ENCODE data around the gene BST1. TPM values are rescaled to one million over a fixed set of nuclear protein-coding genes. Genes with fewer than 3 reads are reported as not detected.

Gene BST1
- total and polyA plus RNA-seq, 2 of the 8 experiments (the other 6 are each of a cell fraction or from before 2014, with no cell fraction given): 0.52 to 0.54 TPM

GRCh38 chr4:15753786-15754185 is 50.9 kb downstream of the BST1 start:
- POLR2A ChIA-PET (ENCODE audit: partially characterized antibody): no interaction called here
- TF ChIP-seq POU5F1 (IDR thresholded peaks at IDR 0.05; ENCODE audit: low read depth, low read length) (no peak), CBX5 (IDR thresholded peaks at IDR 0.05; ENCODE audit: low read depth, low read length) (no peak), TAF1 (IDR thresholded peaks at IDR 0.05; ENCODE audit: low read depth, low read length) (no peak), SIN3A (conservative IDR thresholded peaks at IDR 0.05 in 1 of 2, IDR thresholded peaks at IDR 0.05 in 1 of 2; ENCODE audit: low read depth in 1 of 2, low read length in 2 of 2) (no peak), USF2 (IDR thresholded peaks at IDR 0.05; ENCODE audit: low read length) (no peak), CTBP2 (IDR thresholded peaks at IDR 0.05; ENCODE audit: borderline replicate concordance, insufficient read depth, insufficient read length, low read length) (no peak), FOSL1 (IDR thresholded peaks at IDR 0.05; ENCODE audit: insufficient read depth, low read depth, low read length) (no peak), ATF2 (IDR thresholded peaks at IDR 0.05; ENCODE audit: low read length) (no peak), JUND (IDR thresholded peaks at IDR 0.05; ENCODE audit: low read length) (no peak), ASH2L (IDR thresholded peaks at IDR 0.05; ENCODE audit: low read length) (no peak), RNF2 (IDR thresholded peaks at IDR 0.05; ENCODE audit: borderline replicate concordance, low read depth, low read length, missing control alignments, poor library complexity, severe bottlenecking) (no peak)

More at GRCh38 chr4:15753786-15754185, 50.9 kb downstream of the BST1 start:
- no peaks in the 10 kb centered on the region for H3K36me3 ChIP-seq (ENCODE audit: control insufficient read depth in 2 of 4, insufficient read depth in 4 of 4, low read length in 3 of 4)
- no peak overlapping the region for H4K8ac ChIP-seq (ENCODE audit: extremely low read depth, insufficient read depth, low read length)
- H2BK12ac ChIP-seq (ENCODE audit: low read depth, low read length): no peak overlapping the region
- CTCF ChIA-PET (ENCODE audit: partially characterized antibody): interaction anchor here (0.7 to 1.0 kb wide), 2 partner anchors 24 to 33 kb away, joined by 3 to 4 read pairs; no protein-coding TSS in a partner anchor
- no peak overlapping the region for H3K23ac ChIP-seq (ENCODE audit: insufficient read length)
- H3K79me1 ChIP-seq (ENCODE audit: low read depth, low read length): no peaks in the 10 kb centered on the region
- DNase-seq (ENCODE audit: low read depth in 1 of 2, low spot score in 2 of 2) (no peak), FAIRE-seq (no peak)
- H2BK120ac ChIP-seq (replicated peaks; ENCODE audit: low read depth, low read length): no peak overlapping the region
- H4K91ac ChIP-seq (replicated peaks; ENCODE audit: insufficient read length, low read length): no peak overlapping the region
- no peak overlapping the region for H3K14ac ChIP-seq (ENCODE audit: insufficient read length)
- no peak overlapping the region for H3K9ac ChIP-seq (replicated peaks in 1 of 4; ENCODE audit: extremely low read depth in 1 of 4, low read depth in 3 of 4, low read length in 3 of 4)
- no peak overlapping the region for H3K56ac ChIP-seq (replicated peaks; ENCODE audit: insufficient read length, low read depth, low read length)
- H3K9me3 ChIP-seq (ENCODE audit: insufficient read depth in 2 of 2, low read depth in 1 of 2, low read length in 1 of 2): no peaks in the 10 kb centered on the region
- 84% methylated on average over 4 of the region's 4 CpGs; no CpG with 5 or more reads in 1 of the 2 experiments for WGBS, 2 experiments (ENCODE audit: extremely low coverage in 1 of 2, insufficient coverage in 1 of 2, insufficient read length in 1 of 2, insufficient replicate concordance in 2 of 2, low coverage in 1 of 2, low lambda C conversion rate in 2 of 2, missing lambda C conversion rate in 1 of 2)
- no peaks in the 10 kb centered on the region for H3K79me2 ChIP-seq (ENCODE audit: control insufficient read depth in 1 of 2, insufficient read depth in 2 of 2, low read length in 2 of 2)
- H3K4me2 ChIP-seq (ENCODE audit: insufficient read depth in 1 of 2, low read depth in 2 of 2, low read length in 2 of 2): no peak overlapping the region
- no peaks in the 10 kb centered on the region for H3K4me1 ChIP-seq (replicated peaks in 1 of 4; ENCODE audit: control insufficient read depth in 3 of 4, insufficient read depth in 4 of 4, low read length in 3 of 4)
- no peaks in the 10 kb centered on the region for H3K23me2 ChIP-seq (ENCODE audit: low read depth, low read length)
- no peak overlapping the region for H4K5ac ChIP-seq (ENCODE audit: insufficient read length, low read depth, low read length)
- no peak overlapping the region for H2BK15ac ChIP-seq (ENCODE audit: low read length)
- no peaks in the 10 kb centered on the region for H4K20me1 ChIP-seq (replicated peaks in 1 of 2; ENCODE audit: control insufficient read depth in 1 of 2, insufficient read depth in 2 of 2, low read length in 2 of 2)
- H3K4me3 ChIP-seq (ENCODE audit: extremely low read depth in 1 of 4, insufficient read depth in 2 of 4, low read depth in 3 of 4, low read length in 4 of 4): no peak overlapping the region
- no peak overlapping the region for H3K4ac ChIP-seq (replicated peaks; ENCODE audit: insufficient read length, low read depth, low read length)
- no peaks in the 10 kb centered on the region for H3K27me3 ChIP-seq (replicated peaks in 1 of 4; ENCODE audit: control insufficient read depth in 3 of 4, extremely low read depth in 1 of 4, insufficient read depth in 3 of 4, low read length in 3 of 4)
- no peak overlapping the region for H2BK5ac ChIP-seq (ENCODE audit: low read depth, low read length)
- no peak overlapping the region for H3K27ac ChIP-seq (ENCODE audit: low read depth, low read length)
- no peak overlapping the region for H2BK20ac ChIP-seq (ENCODE audit: low read length)
- H2AK5ac ChIP-seq (ENCODE audit: low read depth, low read length): no peak overlapping the region
- H2AFZ ChIP-seq (ENCODE audit: low read length): no peak overlapping the region
- no peak overlapping the region for H3K18ac ChIP-seq (ENCODE audit: extremely low read depth, low read length)
